B cell (primary cell): ENCODE measurements around the gene MNAT1. TPM values are rescaled to one million over a fixed set of nuclear protein-coding genes. Genes with fewer than 3 reads are reported as not detected.

Source experiments
- ATAC-seq: fragments of 200-7000 bp; cut with Tn5 transposase; one replicate; pipeline ENCODE4 v1.10.0; 2021; ENCODE audit warnings: low read depth, mild to moderate bottlenecking, moderate number of reproducible peaks, moderate library complexity
- CTCF ChIA-PET: fragments of 350-600 bp; sonication (Branson Sonifier 250); formaldehyde crosslinking; loops from one replicate; lab custom pipeline; 2021; ENCODE audit warnings: antibody characterized with exemption, inconsistent platforms; lab: Charles Lee
- POLR2A ChIA-PET: fragments of 350-600 bp; sonication (Branson Sonifier 250); formaldehyde crosslinking; loops from one replicate; lab custom pipeline; 2021; ENCODE audit warnings: antibody characterized with exemption; lab: Charles Lee
- DNase-seq: peaks from one replicate; pipeline ENCODE4 v3.0.0; 2013
- H2AFZ ChIP-seq: 2 replicates; pipeline ENCODE4 v1.6.1; 2012; ENCODE audit warnings: mild to moderate bottlenecking, low read depth, low read length; ENCODE audit not compliant: insufficient read depth, poor library complexity, severe bottlenecking
- H3K27ac ChIP-seq, 2 donors: 1 replicate in 1 of 2; 2 replicates in 1 of 2; pipeline ENCODE4 v1.5.1; 2012 to 2013; ENCODE audit warnings: low read length in 2 of 2, mild to moderate bottlenecking in 2 of 2, moderate library complexity in 1 of 2
- H3K27me3 ChIP-seq, 4 experiments: fragments of 200-600 bp in 1 of 4; sonication (generic) in 1 of 4; replicated peaks in 1 of 4; 1 replicate in 2 of 4; 2 replicates in 2 of 4; pipeline versions ENCODE4 v1.6.1 to v1.7.0; 2013 to 2016; ENCODE audit warnings: low read length in 3 of 4, mild to moderate bottlenecking in 2 of 4, mixed read lengths in 1 of 4, moderate library complexity in 1 of 4; ENCODE audit not compliant: insufficient read depth in 4 of 4, control insufficient read depth in 3 of 4; ENCODE audit errors: control extremely low read depth in 1 of 4
- H3K36me3 ChIP-seq, 2 experiments: replicated peaks in 1 of 2; 1 replicate in 1 of 2; 2 replicates in 1 of 2; pipeline versions ENCODE4 v1.6.1 to v1.7.1; 2013; ENCODE audit warnings: low read length in 1 of 2; ENCODE audit not compliant: insufficient read depth in 2 of 2, control insufficient read depth in 1 of 2; ENCODE audit errors: control extremely low read depth in 1 of 2, extremely low read depth in 1 of 2
- H3K4me1 ChIP-seq, 2 donors: fragments of 200-600 bp in 1 of 2; sonication (generic) in 1 of 2; 1 replicate in 1 of 2; 2 replicates in 1 of 2; pipeline versions ENCODE4 v1.5.1 to v1.6.1; 2013 to 2017; ENCODE audit warnings: low read length in 2 of 2; ENCODE audit not compliant: control insufficient read depth in 2 of 2, insufficient read depth in 2 of 2
- H3K4me2 ChIP-seq: replicated peaks from 2 replicates; pipeline ENCODE3; 2012; ENCODE audit warnings: mild to moderate bottlenecking, low read depth, low read length; ENCODE audit not compliant: poor library complexity, severe bottlenecking
- H3K4me3 ChIP-seq, 5 experiments: fragments of 200-600 bp in 1 of 5; sonication (generic) in 1 of 5; 1 replicate in 3 of 5; 2 replicates in 2 of 5; pipeline versions ENCODE4 v1.5.1 to v1.7.0; 2011 to 2016; ENCODE audit warnings: low read length in 4 of 5, mild to moderate bottlenecking in 4 of 5, low read depth in 2 of 5, control low read depth in 1 of 5, moderate library complexity in 1 of 5; ENCODE audit not compliant: insufficient read depth in 1 of 5; ENCODE audit errors: control extremely low read depth in 1 of 5, extremely low read depth in 1 of 5
- H3K79me2 ChIP-seq: fragments of 200-600 bp; sonication (generic); one replicate; pipeline ENCODE4 v1.6.0; 2016; ENCODE audit warnings: low read length; ENCODE audit not compliant: control insufficient read depth, insufficient read depth
- H3K9ac ChIP-seq: fragments of 200-600 bp; sonication (generic); 2 replicates; pipeline ENCODE4 v1.6.1; 2017; ENCODE audit warnings: mild to moderate bottlenecking, low read length, moderate library complexity
- H3K9me3 ChIP-seq, 3 donors: one replicate each; pipeline versions ENCODE4 v1.6.1 to v1.7.1; 2013; ENCODE audit warnings: low read length in 2 of 3; ENCODE audit not compliant: control insufficient read depth in 2 of 3, insufficient read depth in 1 of 3; ENCODE audit errors: control extremely low read depth in 1 of 3
- H4K20me1 ChIP-seq: 2 replicates; pipeline ENCODE4 v1.6.0; 2012; ENCODE audit warnings: mild to moderate bottlenecking, low read length; ENCODE audit not compliant: insufficient read depth, control insufficient read depth, poor library complexity, severe bottlenecking
- H3K27ac Mint-ChIP-seq: one replicate; pipeline ENCODE4 v1.8.0; 2021; ENCODE audit warnings: mixed read lengths
- H3K27me3 Mint-ChIP-seq: one replicate; pipeline ENCODE4 v1.8.0; 2021; ENCODE audit warnings: mixed read lengths
- H3K4me1 Mint-ChIP-seq: one replicate; pipeline ENCODE4 v1.8.0; 2021; ENCODE audit warnings: mixed read lengths
- H3K4me3 Mint-ChIP-seq: one replicate; pipeline ENCODE4 v1.8.0; 2021; ENCODE audit warnings: mixed read lengths
- H3K9me3 Mint-ChIP-seq: one replicate; pipeline ENCODE4 v1.8.0; 2022; ENCODE audit warnings: mixed read lengths; ENCODE audit not compliant: insufficient read depth
- EZH2 ChIP-seq: IDR thresholded peaks from 2 replicates; pipeline ENCODE4 v1.6.1; 2012; ENCODE audit warnings: borderline replicate concordance, low read depth, mild to moderate bottlenecking, moderate library complexity, low read length; ENCODE audit not compliant: insufficient read depth, poor library complexity, severe bottlenecking
- WGBS: methylation state at CpG from one replicate; pipeline ENCODE4 v1.1.5; 2013; ENCODE audit warnings: missing lambda C conversion rate; ENCODE audit not compliant: insufficient coverage; 5-methylcytosine and 5-hydroxymethylcytosine counted together
- intact Hi-C: fragments of 100-400 bp; cut with micrococcal nuclease; formaldehyde crosslinking; loops from one replicate; pipeline ENCODE4 v1.10.0; 2022
- polyA plus RNA-seq: library from polyadenylated mRNA; depleted of rRNA; stranded (reverse); fragments of >200 nt; gene quantifications from 2 replicates; pipeline ENCODE4 v1.2.3, GENCODE V29; 2012
- total RNA-seq, 2 donors: library from RNA; stranded (reverse); fragments of 120-200 nt in 1 of 2; gene quantifications; 1 replicate in 1 of 2; 2 replicates in 1 of 2; pipeline versions ENCODE4 v1.2.3 to v1.2.4, GENCODE V29; 2013 to 2022
- TF ChIP-seq, protein P1 (sequence below): fragments of 200-600 bp; IDR thresholded peaks from one replicate; pipeline ENCODE4 v1.8.0; 2022; ENCODE audit warnings: antibody characterized with exemption, mild to moderate bottlenecking

The MNAT1 gene
- total and polyA plus RNA-seq, 2 donors (not counting 1 experiment from before 2014, with no cell fraction given): 15.2 to 28.2 TPM

DNA sequence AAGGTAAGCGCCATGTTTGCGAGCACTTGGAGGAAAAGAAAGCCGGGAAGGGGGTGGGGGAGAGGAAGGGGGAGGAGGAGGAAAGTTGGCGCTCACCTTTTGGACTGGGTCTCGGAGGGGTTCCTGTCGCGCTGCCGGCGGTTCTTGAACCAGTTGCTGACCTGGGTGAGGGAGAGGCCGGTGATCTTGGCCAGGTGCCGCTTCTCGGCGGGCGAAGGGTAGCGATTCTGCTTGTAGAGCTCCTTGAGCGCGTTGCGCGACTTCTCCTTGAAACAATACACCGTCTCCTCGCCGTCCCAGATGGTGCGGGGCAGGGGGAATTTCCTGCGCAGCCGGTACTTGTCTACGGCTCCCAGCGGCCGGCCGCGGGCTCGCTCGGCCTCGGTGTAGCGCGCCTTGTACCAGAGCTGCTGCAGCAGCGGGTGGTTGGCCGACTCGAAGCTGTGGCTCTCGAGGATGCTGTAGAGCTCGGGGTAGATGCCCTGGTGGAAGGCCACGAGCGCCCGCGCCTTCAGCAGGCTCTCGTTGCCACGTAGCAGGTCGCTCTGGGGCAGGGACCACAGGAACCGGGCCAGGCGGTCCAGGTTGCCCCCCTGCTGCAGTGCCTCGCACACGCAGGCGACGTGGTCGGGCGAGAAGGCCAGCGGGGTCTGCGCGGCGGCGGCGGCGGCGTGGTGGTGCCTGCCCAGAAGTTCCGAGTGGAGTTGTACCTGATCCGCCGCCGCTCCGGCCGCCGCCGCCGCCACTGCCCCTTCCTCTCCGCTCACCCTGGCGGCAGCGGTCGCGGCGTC is 11.2 kb upstream of the MNAT1 start:
- H3K9me3 Mint-ChIP-seq: no peaks in the 10 kb centered on the region
- no peaks in the 10 kb centered on the region for H3K79me2 ChIP-seq
- H3K27ac Mint-ChIP-seq: no peak overlapping the region
- no peaks in the 10 kb centered on the region for H3K36me3 ChIP-seq
- peak; percentile 69 for DNase-seq
- intact Hi-C loops: loop anchor here (5.0 to 10.0 kb wide), 2 partner anchors 66 to 629 kb away; partner anchors contain the start of gene PCNX4
- H3K27ac ChIP-seq: no peak overlapping the region
- ChIA-PET POLR2A (no interaction called here), CTCF (interaction anchor here (0.5 to 1.6 kb wide), 4 partner anchors 10 to 98 kb away, joined by 3 read pairs; no protein-coding TSS in a partner anchor)
- H3K9me3 ChIP-seq: peaks cover 0 to 16% (median 2%) of the 10 kb centered on the region in 3 donors
- peaks cover 0 to 80% (median 64%) of the 10 kb centered on the region in 4 experiments for H3K27me3 ChIP-seq
- ATAC-seq: peak; percentile 31
- H3K27me3 Mint-ChIP-seq: peaks cover 74% of the 10 kb centered on the region
- peak overlapping the region; percentile 94 for H3K4me3 Mint-ChIP-seq
- H3K4me1 Mint-ChIP-seq: peaks cover 22% of the 10 kb centered on the region
- TF ChIP-seq EZH2: peak; percentile 5
- TF ChIP-seq, protein P1, sequence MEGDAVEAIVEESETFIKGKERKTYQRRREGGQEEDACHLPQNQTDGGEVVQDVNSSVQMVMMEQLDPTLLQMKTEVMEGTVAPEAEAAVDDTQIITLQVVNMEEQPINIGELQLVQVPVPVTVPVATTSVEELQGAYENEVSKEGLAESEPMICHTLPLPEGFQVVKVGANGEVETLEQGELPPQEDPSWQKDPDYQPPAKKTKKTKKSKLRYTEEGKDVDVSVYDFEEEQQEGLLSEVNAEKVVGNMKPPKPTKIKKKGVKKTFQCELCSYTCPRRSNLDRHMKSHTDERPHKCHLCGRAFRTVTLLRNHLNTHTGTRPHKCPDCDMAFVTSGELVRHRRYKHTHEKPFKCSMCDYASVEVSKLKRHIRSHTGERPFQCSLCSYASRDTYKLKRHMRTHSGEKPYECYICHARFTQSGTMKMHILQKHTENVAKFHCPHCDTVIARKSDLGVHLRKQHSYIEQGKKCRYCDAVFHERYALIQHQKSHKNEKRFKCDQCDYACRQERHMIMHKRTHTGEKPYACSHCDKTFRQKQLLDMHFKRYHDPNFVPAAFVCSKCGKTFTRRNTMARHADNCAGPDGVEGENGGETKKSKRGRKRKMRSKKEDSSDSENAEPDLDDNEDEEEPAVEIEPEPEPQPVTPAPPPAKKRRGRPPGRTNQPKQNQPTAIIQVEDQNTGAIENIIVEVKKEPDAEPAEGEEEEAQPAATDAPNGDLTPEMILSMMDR: no peak
- no peaks in the 10 kb centered on the region for H4K20me1 ChIP-seq
- WGBS: 3% methylated on average over 77 of the region's 78 CpGs
- H3K4me1 ChIP-seq: peaks cover 32 to 35% of the 10 kb centered on the region in 2 donors
- peak overlapping the region; percentile 4 to 87 (median 56) for H3K4me3 ChIP-seq
- H3K9ac ChIP-seq: peak overlapping the region; percentile 75
- H3K4me2 ChIP-seq: peak overlapping the region; percentile 99
- peak overlapping the region; percentile 90 for H2AFZ ChIP-seq
